ENCODE results near the gene NRIP1. TPM values are rescaled to one million over a fixed set of nuclear protein-coding genes. Genes with fewer than 3 reads are reported as not detected.
"Not testable (repeated sequence)": the region's sequence is repeated elsewhere in the genome, so short reads cannot be mapped to it uniquely, and the experiment has no call there.

Gene NRIP1
- polyA plus RNA-seq, 1 donor from 2014 or later = 48.4 TPM

GRCh38 chr21:15034126-15034853, 30.5 kb downstream of the NRIP1 start:
- no peaks in the 10 kb centered on the region for H3K9me3 ChIP-seq (ENCODE audit: low read length)
- no peak for TF ChIP-seq SMC3 (conservative IDR thresholded peaks at IDR 0.05; ENCODE audit: poor library complexity)
- TF ChIP-seq, protein P1, sequence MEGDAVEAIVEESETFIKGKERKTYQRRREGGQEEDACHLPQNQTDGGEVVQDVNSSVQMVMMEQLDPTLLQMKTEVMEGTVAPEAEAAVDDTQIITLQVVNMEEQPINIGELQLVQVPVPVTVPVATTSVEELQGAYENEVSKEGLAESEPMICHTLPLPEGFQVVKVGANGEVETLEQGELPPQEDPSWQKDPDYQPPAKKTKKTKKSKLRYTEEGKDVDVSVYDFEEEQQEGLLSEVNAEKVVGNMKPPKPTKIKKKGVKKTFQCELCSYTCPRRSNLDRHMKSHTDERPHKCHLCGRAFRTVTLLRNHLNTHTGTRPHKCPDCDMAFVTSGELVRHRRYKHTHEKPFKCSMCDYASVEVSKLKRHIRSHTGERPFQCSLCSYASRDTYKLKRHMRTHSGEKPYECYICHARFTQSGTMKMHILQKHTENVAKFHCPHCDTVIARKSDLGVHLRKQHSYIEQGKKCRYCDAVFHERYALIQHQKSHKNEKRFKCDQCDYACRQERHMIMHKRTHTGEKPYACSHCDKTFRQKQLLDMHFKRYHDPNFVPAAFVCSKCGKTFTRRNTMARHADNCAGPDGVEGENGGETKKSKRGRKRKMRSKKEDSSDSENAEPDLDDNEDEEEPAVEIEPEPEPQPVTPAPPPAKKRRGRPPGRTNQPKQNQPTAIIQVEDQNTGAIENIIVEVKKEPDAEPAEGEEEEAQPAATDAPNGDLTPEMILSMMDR (IDR thresholded peaks at IDR 0.05; ENCODE audit: poor library complexity, severe bottlenecking) = no peak
- TF ChIP-seq, protein P2, sequence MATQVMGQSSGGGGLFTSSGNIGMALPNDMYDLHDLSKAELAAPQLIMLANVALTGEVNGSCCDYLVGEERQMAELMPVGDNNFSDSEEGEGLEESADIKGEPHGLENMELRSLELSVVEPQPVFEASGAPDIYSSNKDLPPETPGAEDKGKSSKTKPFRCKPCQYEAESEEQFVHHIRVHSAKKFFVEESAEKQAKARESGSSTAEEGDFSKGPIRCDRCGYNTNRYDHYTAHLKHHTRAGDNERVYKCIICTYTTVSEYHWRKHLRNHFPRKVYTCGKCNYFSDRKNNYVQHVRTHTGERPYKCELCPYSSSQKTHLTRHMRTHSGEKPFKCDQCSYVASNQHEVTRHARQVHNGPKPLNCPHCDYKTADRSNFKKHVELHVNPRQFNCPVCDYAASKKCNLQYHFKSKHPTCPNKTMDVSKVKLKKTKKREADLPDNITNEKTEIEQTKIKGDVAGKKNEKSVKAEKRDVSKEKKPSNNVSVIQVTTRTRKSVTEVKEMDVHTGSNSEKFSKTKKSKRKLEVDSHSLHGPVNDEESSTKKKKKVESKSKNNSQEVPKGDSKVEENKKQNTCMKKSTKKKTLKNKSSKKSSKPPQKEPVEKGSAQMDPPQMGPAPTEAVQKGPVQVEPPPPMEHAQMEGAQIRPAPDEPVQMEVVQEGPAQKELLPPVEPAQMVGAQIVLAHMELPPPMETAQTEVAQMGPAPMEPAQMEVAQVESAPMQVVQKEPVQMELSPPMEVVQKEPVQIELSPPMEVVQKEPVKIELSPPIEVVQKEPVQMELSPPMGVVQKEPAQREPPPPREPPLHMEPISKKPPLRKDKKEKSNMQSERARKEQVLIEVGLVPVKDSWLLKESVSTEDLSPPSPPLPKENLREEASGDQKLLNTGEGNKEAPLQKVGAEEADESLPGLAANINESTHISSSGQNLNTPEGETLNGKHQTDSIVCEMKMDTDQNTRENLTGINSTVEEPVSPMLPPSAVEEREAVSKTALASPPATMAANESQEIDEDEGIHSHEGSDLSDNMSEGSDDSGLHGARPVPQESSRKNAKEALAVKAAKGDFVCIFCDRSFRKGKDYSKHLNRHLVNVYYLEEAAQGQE (IDR thresholded peaks at IDR 0.05; ENCODE audit: borderline replicate concordance) = no peak
- no peak for TF ChIP-seq EP300 (conservative IDR thresholded peaks at IDR 0.05; ENCODE audit: poor library complexity, severe bottlenecking)
- peaks cover 84% of the 10 kb centered on the region for H3K79me2 ChIP-seq (replicated peaks; ENCODE audit: insufficient read depth, low read length)
- H3K4me3 ChIP-seq (ENCODE audit: low read length) = no peak overlapping the region
- H3K27ac ChIP-seq (ENCODE audit: low read length) = no peak overlapping the region
- no peak overlapping the region for H3K4me2 ChIP-seq (ENCODE audit: low read length)
- H3K27me3 ChIP-seq (ENCODE audit: insufficient read depth, low read depth, low read length) = no peaks in the 10 kb centered on the region
- H3K9ac ChIP-seq (ENCODE audit: low read length) = no peak overlapping the region
- no peak overlapping the region for H2AFZ ChIP-seq (ENCODE audit: low read depth, low read length)
- no peaks in the 10 kb centered on the region for H3F3A ChIP-seq (ENCODE audit: insufficient read depth, low read length, poor library complexity, severe bottlenecking)
- H4K20me1 ChIP-seq (ENCODE audit: insufficient read depth) = no peaks in the 10 kb centered on the region
- peaks cover 9% of the 10 kb centered on the region for H3K36me3 ChIP-seq (ENCODE audit: insufficient read depth, low read length)
- no peaks in the 10 kb centered on the region for H3K9me2 ChIP-seq (ENCODE audit: insufficient read depth, low read length)

GRCh38 chr21:15031790-15032357, 32.9 kb downstream of the NRIP1 start:
- TF ChIP-seq, protein P1 (IDR thresholded peaks at IDR 0.05; ENCODE audit: poor library complexity, severe bottlenecking) = no peak
- Histone ChIP-seq H3K9me3 (ENCODE audit: low read length) (no peaks in the 10 kb centered on the region), H2AFZ (ENCODE audit: low read depth, low read length) (no peak overlapping the region), H3K4me3 (ENCODE audit: low read length) (no peak overlapping the region), H3K27ac (ENCODE audit: low read length) (no peak overlapping the region), H3K9ac (ENCODE audit: low read length) (no peak overlapping the region), H3K36me3 (ENCODE audit: insufficient read depth, low read length) (peaks cover 5% of the 10 kb centered on the region), H3K79me2 (replicated peaks; ENCODE audit: insufficient read depth, low read length) (peaks cover 83% of the 10 kb centered on the region), H3F3A (ENCODE audit: insufficient read depth, low read length, poor library complexity, severe bottlenecking) (no peaks in the 10 kb centered on the region), H3K9me2 (ENCODE audit: insufficient read depth, low read length) (no peaks in the 10 kb centered on the region), H4K20me1 (ENCODE audit: insufficient read depth) (no peaks in the 10 kb centered on the region), H3K27me3 (ENCODE audit: insufficient read depth, low read depth, low read length) (no peaks in the 10 kb centered on the region), H3K4me2 (ENCODE audit: low read length) (no peak overlapping the region)

DNA sequence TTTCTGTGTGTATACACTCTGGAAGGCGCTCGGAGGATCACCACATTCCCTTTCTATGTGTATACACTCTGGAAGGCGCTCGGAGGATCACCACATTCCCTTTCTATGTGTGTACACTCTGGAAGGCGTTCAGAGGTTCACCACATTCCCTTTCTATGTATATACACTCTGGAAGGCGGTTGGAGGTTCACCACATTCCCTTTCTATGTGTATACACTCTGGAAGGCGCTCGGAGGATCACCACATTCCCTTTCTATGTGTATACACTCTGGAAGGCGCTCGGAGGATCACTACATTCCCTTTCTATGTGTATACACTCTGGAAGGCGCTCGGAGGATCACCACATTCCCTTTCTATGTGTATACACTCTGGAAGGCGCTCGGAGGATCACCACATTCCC, 33.4 kb downstream of the NRIP1 start:
- peaks cover 83% of the 10 kb centered on the region for H3K79me2 ChIP-seq (replicated peaks; ENCODE audit: insufficient read depth, low read length)
- not testable (repeated sequence) for H3K9me2 ChIP-seq (ENCODE audit: insufficient read depth, low read length); H4K20me1 ChIP-seq (ENCODE audit: insufficient read depth); H3K27ac ChIP-seq (ENCODE audit: low read length); H2AFZ ChIP-seq (ENCODE audit: low read depth, low read length); H3F3A ChIP-seq (ENCODE audit: insufficient read depth, low read length, poor library complexity, severe bottlenecking); H3K4me3 ChIP-seq (ENCODE audit: low read length); H3K36me3 ChIP-seq (ENCODE audit: insufficient read depth, low read length); H3K9me3 ChIP-seq (ENCODE audit: low read length); H3K27me3 ChIP-seq (ENCODE audit: insufficient read depth, low read depth, low read length); H3K9ac ChIP-seq (ENCODE audit: low read length); H3K4me2 ChIP-seq (ENCODE audit: low read length)

DNA sequence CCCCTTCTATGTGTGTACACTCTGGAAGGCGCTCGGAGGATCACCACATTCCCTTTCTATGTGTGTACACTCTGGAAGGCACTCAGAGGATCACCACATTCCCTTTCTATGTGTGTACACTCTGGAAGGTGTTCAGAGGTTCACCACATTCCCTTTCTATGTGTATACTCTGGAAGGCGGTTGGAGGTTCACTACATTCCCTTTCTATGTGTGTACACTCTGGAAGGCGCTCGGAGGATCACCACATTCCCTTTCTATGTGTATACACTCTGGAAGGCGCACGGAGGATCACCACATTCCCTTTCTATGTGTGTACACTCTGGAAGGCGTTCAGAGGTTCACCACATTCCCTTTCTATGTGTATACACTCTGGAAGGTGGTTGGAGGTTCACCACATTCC, 33.9 kb downstream of the NRIP1 start:
- not testable (repeated sequence) for H4K20me1 ChIP-seq (ENCODE audit: insufficient read depth); H2AFZ ChIP-seq (ENCODE audit: low read depth, low read length); H3K4me3 ChIP-seq (ENCODE audit: low read length); H3K9ac ChIP-seq (ENCODE audit: low read length); H3K27ac ChIP-seq (ENCODE audit: low read length); H3K9me3 ChIP-seq (ENCODE audit: low read length); H3F3A ChIP-seq (ENCODE audit: insufficient read depth, low read length, poor library complexity, severe bottlenecking); H3K4me2 ChIP-seq (ENCODE audit: low read length); H3K9me2 ChIP-seq (ENCODE audit: insufficient read depth, low read length); H3K36me3 ChIP-seq (ENCODE audit: insufficient read depth, low read length); H3K27me3 ChIP-seq (ENCODE audit: insufficient read depth, low read depth, low read length)
- peaks cover 83% of the 10 kb centered on the region for H3K79me2 ChIP-seq (replicated peaks; ENCODE audit: insufficient read depth, low read length)

Measured in neural cell (in vitro differentiated cells).